NB4 (cell line): ENCODE results near the gene DHX58.
A peak's percentile ranks its signal among the peaks of the same experiment; 100 is the strongest.

Experiments used
- DNase-seq: peaks from one replicate; pipeline ENCODE4 v3.0.0; 2010; ENCODE audit warnings: low read depth
- H3K4me3 ChIP-seq: one replicate; pipeline ENCODE4 v1.5.1; 2011; ENCODE audit warnings: mild to moderate bottlenecking, low read depth, low read length, moderate library complexity
- CTCF ChIP-seq: IDR thresholded peaks from one replicate; pipeline ENCODE4 v1.5.1; 2012; ENCODE audit warnings: low read depth, low read length
- MAX ChIP-seq: IDR thresholded peaks from 2 replicates; pipeline ENCODE4 v1.6.1; 2011; ENCODE audit warnings: low read depth, low read length
- MYC ChIP-seq: IDR thresholded peaks from 2 replicates; pipeline ENCODE4 v1.6.1; 2011; ENCODE audit warnings: low read depth, low read length
- POLR2A ChIP-seq: IDR thresholded peaks from 2 replicates; pipeline ENCODE4 v1.6.1; 2011; ENCODE audit warnings: mild to moderate bottlenecking; ENCODE audit not compliant: insufficient read length; ENCODE audit errors: extremely low read depth

DHX58 gene

DNA sequence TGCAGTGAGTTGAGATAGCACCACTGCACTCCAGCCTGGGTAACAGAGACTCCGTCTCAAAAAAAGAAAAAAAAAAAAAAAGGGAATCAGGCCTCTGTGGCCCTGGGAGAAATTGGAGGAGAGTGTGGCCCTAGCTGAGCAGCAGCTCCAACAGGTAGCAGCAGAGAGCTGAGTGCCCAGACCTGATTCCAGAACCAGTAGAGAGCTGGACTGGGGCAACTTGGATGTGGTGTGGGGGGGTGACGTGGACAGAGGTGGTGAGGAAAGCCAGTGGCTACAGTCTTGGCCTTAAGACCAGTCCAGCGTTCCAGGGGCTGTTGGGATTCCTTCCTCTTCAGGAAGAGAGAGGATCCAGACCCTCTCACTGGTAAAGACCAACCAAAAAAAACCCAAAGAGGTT lies 11.7 kb upstream of the DHX58 start:
- H3K4me3 ChIP-seq, result no peak overlapping the region
- TF ChIP-seq MAX, result no peak
- TF ChIP-seq MYC, result no peak
- TF ChIP-seq CTCF, result no peak
- no peak for TF ChIP-seq POLR2A
- no peak for DNase-seq

DNA sequence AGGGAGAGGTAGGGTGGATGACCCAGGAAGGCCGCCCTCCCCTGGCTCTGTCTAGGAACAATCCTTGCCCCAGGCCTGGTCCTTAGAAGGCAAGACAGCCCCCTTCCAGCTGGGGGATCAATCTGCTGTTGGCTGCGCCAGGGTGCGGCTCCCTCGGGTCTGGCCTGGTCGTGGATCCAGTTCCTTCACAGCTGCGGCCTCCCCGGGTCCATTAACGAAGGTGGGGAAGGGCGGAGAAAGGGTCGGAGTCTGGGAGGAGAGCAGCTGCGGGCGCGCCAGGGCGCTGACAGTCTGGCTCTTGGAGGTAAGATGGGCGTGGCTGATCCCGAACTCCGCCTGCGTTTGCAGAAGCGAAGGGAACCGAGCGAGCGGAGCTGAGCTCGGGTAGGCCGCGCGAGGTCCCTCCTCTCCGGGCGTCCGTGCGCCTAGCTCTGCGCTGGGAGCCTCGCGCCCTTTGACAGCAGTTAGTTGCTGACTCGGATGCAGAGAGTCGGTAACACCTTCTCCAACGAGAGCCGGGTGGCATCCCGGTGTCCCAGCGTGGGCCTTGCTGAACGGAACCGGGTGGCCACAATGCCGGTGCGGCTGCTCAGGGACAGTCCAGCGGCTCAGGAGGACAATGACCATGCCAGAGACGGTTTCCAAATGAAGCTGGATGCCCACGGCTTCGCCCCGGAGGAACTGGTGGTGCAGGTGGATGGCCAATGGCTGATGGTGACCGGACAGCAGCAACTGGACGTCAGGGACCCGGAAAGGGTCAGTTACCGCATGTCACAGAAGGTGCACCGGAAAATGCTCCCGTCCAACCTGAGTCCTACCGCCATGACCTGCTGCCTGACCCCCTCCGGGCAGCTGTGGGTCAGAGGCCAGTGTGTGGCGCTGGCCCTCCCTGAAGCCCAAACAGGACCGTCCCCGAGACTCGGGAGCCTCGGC lies 10.1 kb upstream of the DHX58 start, which contains the start of gene HSPB9:
Gene HSPB9 (plus strand): TSS at position 434 of the 933 bp plus-strand sequence. CDS start 47 bp downstream, at position 481.
- H3K4me3 ChIP-seq, result no peak within 1 kb of the TSS
- TF ChIP-seq CTCF, result no peak
- TF ChIP-seq MAX, result no peak
- no peak for TF ChIP-seq MYC
- TF ChIP-seq POLR2A, result no peak
- DNase-seq, result no peak

GRCh38 chr17:42120770-42121769 lies 8.6 kb upstream of the DHX58 start, which contains the start of gene KAT2A:
KAT2A (minus strand) TSS chr17:42121367; CDS start chr17:42121304, 63 bp downstream.
- DNase-seq, result peak; percentile 87
- TF ChIP-seq CTCF (no peak), MAX (peak; percentile 92), MYC (peak; percentile 99), POLR2A (peak; percentile 72)
- H3K4me3 ChIP-seq, result peak within 1 kb of the TSS; percentile 56

- TF ChIP-seq MYC, result no peak
- no peak for TF ChIP-seq POLR2A
- TF ChIP-seq CTCF, result no peak
- TF ChIP-seq MAX, result no peak
- H3K4me3 ChIP-seq, result peak overlapping the region; percentile 56
- no peak for DNase-seq
These were observed 7.8 kb upstream of the DHX58 start for GRCh38 chr17:42120161-42120769.

- no peak for DNase-seq
- H3K4me3 ChIP-seq, result no peak overlapping the region
- no peak for TF ChIP-seq MAX
- no peak for TF ChIP-seq CTCF
- no peak for TF ChIP-seq POLR2A
- TF ChIP-seq MYC, result no peak
These were observed 6.8 kb upstream of the DHX58 start for GRCh38 chr17:42119301-42119700.
